Effector memory CD4-positive, alpha-beta T cell (primary cell): ENCODE measurements around the gene SLC16A3.
"Not testable (repeated sequence)": the region's sequence is repeated elsewhere in the genome, so short reads cannot be mapped to it uniquely, and the experiment has no call there.

Source experiments
- DNase-seq, 3 donors: peaks; one replicate each; pipeline ENCODE4 v3.0.0-alpha.2; 2020
- H3K27ac ChIP-seq: 2 replicates; pipeline ENCODE4 v1.7.0; 2013; ENCODE audit warnings: mild to moderate bottlenecking, low read length, moderate library complexity; ENCODE audit not compliant: insufficient read depth, poor library complexity, severe bottlenecking
- H3K27me3 ChIP-seq: replicated peaks from 2 replicates; pipeline ENCODE4 v1.7.0; 2013; ENCODE audit warnings: mild to moderate bottlenecking, low read length; ENCODE audit not compliant: insufficient read depth, control insufficient read depth, poor library complexity, severe bottlenecking
- H3K36me3 ChIP-seq: 2 replicates; pipeline ENCODE4 v1.7.0; 2013; ENCODE audit warnings: mild to moderate bottlenecking, low read length, moderate library complexity; ENCODE audit not compliant: control insufficient read depth, insufficient read depth
- H3K4me1 ChIP-seq: 2 replicates; pipeline ENCODE4 v1.7.0; 2013; ENCODE audit warnings: low read length, mild to moderate bottlenecking; ENCODE audit not compliant: control insufficient read depth, insufficient read depth, poor library complexity, severe bottlenecking
- H3K4me3 ChIP-seq: 2 replicates; pipeline ENCODE4 v1.7.0; 2013; ENCODE audit warnings: low read length, low read depth, mild to moderate bottlenecking; ENCODE audit not compliant: insufficient read depth, poor library complexity, severe bottlenecking
- H3K9me3 ChIP-seq: 2 replicates; pipeline ENCODE4 v1.7.0; 2013; ENCODE audit warnings: mild to moderate bottlenecking, low read length, moderate library complexity; ENCODE audit not compliant: control insufficient read depth

Gene SLC16A3

GRCh38 chr17:82255402-82255972 lies 26.6 kb downstream of the SLC16A3 start:
- H3K9me3 ChIP-seq: no peaks in the 10 kb centered on the region
- DNase-seq: no peak
- peak overlapping the region; percentile 18 for H3K27ac ChIP-seq
- H3K27me3 ChIP-seq: no peaks in the 10 kb centered on the region
- H3K4me3 ChIP-seq: no peak overlapping the region
- no peaks in the 10 kb centered on the region for H3K4me1 ChIP-seq
- H3K36me3 ChIP-seq: peaks cover 58% of the 10 kb centered on the region

- no peak overlapping the region for H3K27ac ChIP-seq
- H3K36me3 ChIP-seq: peaks cover 56% of the 10 kb centered on the region
Observed at GRCh38 chr17:82256242-82256885, 27.5 kb downstream of the SLC16A3 start.

GRCh38 chr17:82257473-82257872 lies 28.6 kb downstream of the SLC16A3 start:
- H3K36me3 ChIP-seq: peaks cover 56% of the 10 kb centered on the region
- no peaks in the 10 kb centered on the region for H3K27me3 ChIP-seq
- no peaks in the 10 kb centered on the region for H3K4me1 ChIP-seq
- H3K4me3 ChIP-seq: no peak overlapping the region
- no peaks in the 10 kb centered on the region for H3K9me3 ChIP-seq
- H3K27ac ChIP-seq: no peak overlapping the region
- DNase-seq: peak in 1 of 3 donors; percentile 39

More at GRCh38 chr17:82256242-82256885, 27.5 kb downstream of the SLC16A3 start:
- no peaks in the 10 kb centered on the region for H3K27me3 ChIP-seq
- no peak for DNase-seq
- H3K4me3 ChIP-seq: no peak overlapping the region
- H3K4me1 ChIP-seq: no peaks in the 10 kb centered on the region
- H3K9me3 ChIP-seq: no peaks in the 10 kb centered on the region

GRCh38 chr17:82258555-82258954 lies 29.7 kb downstream of the SLC16A3 start:
- DNase-seq: no peak
- H3K27ac ChIP-seq: no peak overlapping the region
- peaks cover 56% of the 10 kb centered on the region for H3K36me3 ChIP-seq
- no peaks in the 10 kb centered on the region for H3K27me3 ChIP-seq
- H3K9me3 ChIP-seq: no peaks in the 10 kb centered on the region
- no peaks in the 10 kb centered on the region for H3K4me1 ChIP-seq
- H3K4me3 ChIP-seq: no peak overlapping the region

- H3K4me3 ChIP-seq, H3K27me3 ChIP-seq, H3K9me3 ChIP-seq, H3K27ac ChIP-seq, DNase-seq, H3K4me1 ChIP-seq: not testable (repeated sequence)
- peaks cover 69% of the 10 kb centered on the region for H3K36me3 ChIP-seq
Observed at GRCh38 chr17:82259972-82260961, 31.4 kb downstream of the SLC16A3 start.

- Histone ChIP-seq H3K4me3 (no peak overlapping the region), H3K27ac (no peak overlapping the region), H3K9me3 (no peaks in the 10 kb centered on the region), H3K27me3 (no peaks in the 10 kb centered on the region), H3K4me1 (no peaks in the 10 kb centered on the region), H3K36me3 (peaks cover 73% of the 10 kb centered on the region)
- no peak for DNase-seq
Observed at GRCh38 chr17:82262344-82262743, 33.5 kb downstream of the SLC16A3 start.

- no peaks in the 10 kb centered on the region for H3K27me3 ChIP-seq
- H3K4me1 ChIP-seq: peaks cover 9% of the 10 kb centered on the region
- H3K36me3 ChIP-seq: peaks cover 74% of the 10 kb centered on the region
- H3K4me3 ChIP-seq: no peak overlapping the region
- no peaks in the 10 kb centered on the region for H3K9me3 ChIP-seq
- no peak for DNase-seq
- H3K27ac ChIP-seq: no peak overlapping the region
Observed at GRCh38 chr17:82263641-82264040, 34.8 kb downstream of the SLC16A3 start.

- Histone ChIP-seq H3K9me3 (no peaks in the 10 kb centered on the region), H3K4me3 (no peak overlapping the region), H3K27ac (no peak overlapping the region), H3K27me3 (no peaks in the 10 kb centered on the region), H3K36me3 (peaks cover 72% of the 10 kb centered on the region), H3K4me1 (peaks cover 23% of the 10 kb centered on the region)
- DNase-seq: no peak
Observed at GRCh38 chr17:82266142-82266541, 37.3 kb downstream of the SLC16A3 start.

GRCh38 chr17:82267575-82268379 lies 38.9 kb downstream of the SLC16A3 start:
- no peak overlapping the region for H3K4me3 ChIP-seq
- peak overlapping the region; percentile 12 for H3K27ac ChIP-seq
- DNase-seq: peak in 1 of 3 donors; percentile 21
- no peaks in the 10 kb centered on the region for H3K9me3 ChIP-seq
- H3K36me3 ChIP-seq: peaks cover 60% of the 10 kb centered on the region
- H3K4me1 ChIP-seq: peaks cover 36% of the 10 kb centered on the region
- no peaks in the 10 kb centered on the region for H3K27me3 ChIP-seq
